NB4 (cell line): ENCODE measurements around the gene PLXNB2.

ENCODE experiments used
- DNase-seq: peaks from one replicate; pipeline ENCODE4 v3.0.0; 2010; ENCODE audit warnings: low read depth
- H3K4me3 ChIP-seq: one replicate; pipeline ENCODE4 v1.5.1; 2011; ENCODE audit warnings: mild to moderate bottlenecking, low read depth, low read length, moderate library complexity
- CTCF ChIP-seq: IDR thresholded peaks from one replicate; pipeline ENCODE4 v1.5.1; 2012; ENCODE audit warnings: low read depth, low read length
- MAX ChIP-seq: IDR thresholded peaks from 2 replicates; pipeline ENCODE4 v1.6.1; 2011; ENCODE audit warnings: low read depth, low read length
- MYC ChIP-seq: IDR thresholded peaks from 2 replicates; pipeline ENCODE4 v1.6.1; 2011; ENCODE audit warnings: low read depth, low read length
- POLR2A ChIP-seq: IDR thresholded peaks from 2 replicates; pipeline ENCODE4 v1.6.1; 2011; ENCODE audit warnings: mild to moderate bottlenecking; ENCODE audit not compliant: insufficient read length; ENCODE audit errors: extremely low read depth

The PLXNB2 gene

GRCh38 chr22:50316114-50317065, 8.9 kb upstream of the PLXNB2 start:
- no peak overlapping the region for H3K4me3 ChIP-seq
- TF ChIP-seq POLR2A (no peak), MYC (no peak), MAX (no peak)
- no peak for DNase-seq

DNA sequence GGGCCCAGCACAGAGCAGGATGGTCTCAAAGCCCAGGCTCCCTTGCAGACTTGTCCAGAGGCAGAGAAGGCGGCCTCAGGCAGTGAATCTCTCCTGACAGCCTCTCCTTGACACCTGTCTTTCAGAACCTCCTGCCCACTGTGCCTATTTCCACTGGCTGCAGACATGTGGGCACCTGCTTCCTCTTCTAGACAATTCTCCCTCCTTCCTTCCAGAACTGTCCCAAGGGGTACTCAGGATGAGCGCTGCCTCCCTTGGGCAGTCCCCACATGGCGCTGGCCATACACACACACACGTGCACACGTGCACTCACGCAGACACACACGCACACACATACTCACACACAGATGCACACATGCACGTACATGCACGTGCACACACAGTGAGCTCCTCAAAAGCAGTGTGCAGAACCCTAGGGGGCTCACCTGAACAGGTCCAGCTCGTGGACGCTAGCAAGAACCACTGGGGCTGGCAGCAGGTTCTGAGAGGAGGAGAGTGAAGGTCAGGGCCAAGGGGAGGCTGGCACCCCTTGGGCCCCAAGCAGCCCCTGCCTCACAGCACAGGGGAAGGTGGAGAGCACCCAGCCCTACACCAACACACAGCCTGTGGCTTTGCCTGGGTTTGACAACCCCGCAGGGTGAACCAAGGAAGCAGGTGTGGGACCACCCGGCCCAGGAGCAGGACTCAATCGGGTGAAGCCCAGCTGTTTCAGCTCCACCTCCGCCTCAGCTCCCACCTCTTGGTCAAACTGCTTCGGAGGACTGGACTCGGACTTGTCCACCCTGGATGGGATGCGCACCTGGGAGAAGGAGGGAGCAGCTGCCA, 8.1 kb upstream of the PLXNB2 start:
- TF ChIP-seq POLR2A (no peak), MYC (no peak), MAX (no peak), CTCF (no peak)
- no peak overlapping the region for H3K4me3 ChIP-seq
- no peak for DNase-seq

GRCh38 chr22:50314455-50315288, 7.2 kb upstream of the PLXNB2 start:
- DNase-seq, result peak; percentile 80
- no peak overlapping the region for H3K4me3 ChIP-seq
- no peak for TF ChIP-seq POLR2A
- 0 out of 2 replicates have a peak, but pooled peaks have one; percentile 37 for TF ChIP-seq MAX

GRCh38 chr22:50314081-50314454, 6.6 kb upstream of the PLXNB2 start:
- no peak overlapping the region for H3K4me3 ChIP-seq
- DNase-seq, result no peak
- TF ChIP-seq CTCF, result no peak
- no peak for TF ChIP-seq POLR2A
- no peak for TF ChIP-seq MYC
- no peak for TF ChIP-seq MAX

DNA sequence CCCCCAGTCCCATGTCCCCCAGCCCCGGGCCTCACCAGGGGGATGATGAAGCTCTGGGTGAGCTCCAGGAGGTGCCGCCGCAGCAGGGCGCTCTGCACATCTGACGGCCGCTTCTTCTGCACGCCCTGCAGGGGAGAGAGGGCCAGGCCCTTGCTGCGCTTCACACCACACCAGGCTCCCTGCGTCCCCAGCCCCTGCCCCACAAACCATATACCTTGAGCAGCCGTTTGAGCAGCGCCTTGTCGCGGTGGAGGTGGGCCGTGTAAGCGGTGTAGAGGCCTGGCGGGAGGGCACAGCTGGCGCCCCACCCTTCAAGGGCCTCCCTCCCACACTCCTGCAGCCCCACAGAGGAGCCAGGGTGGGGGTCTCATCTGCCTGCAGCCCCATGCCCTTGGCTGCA, 6.2 kb upstream of the PLXNB2 start:
- H3K4me3 ChIP-seq, result no peak overlapping the region
- TF ChIP-seq CTCF, result no peak
- no peak for TF ChIP-seq POLR2A
- no peak for TF ChIP-seq MYC
- TF ChIP-seq MAX, result no peak
- DNase-seq, result no peak

DNA sequence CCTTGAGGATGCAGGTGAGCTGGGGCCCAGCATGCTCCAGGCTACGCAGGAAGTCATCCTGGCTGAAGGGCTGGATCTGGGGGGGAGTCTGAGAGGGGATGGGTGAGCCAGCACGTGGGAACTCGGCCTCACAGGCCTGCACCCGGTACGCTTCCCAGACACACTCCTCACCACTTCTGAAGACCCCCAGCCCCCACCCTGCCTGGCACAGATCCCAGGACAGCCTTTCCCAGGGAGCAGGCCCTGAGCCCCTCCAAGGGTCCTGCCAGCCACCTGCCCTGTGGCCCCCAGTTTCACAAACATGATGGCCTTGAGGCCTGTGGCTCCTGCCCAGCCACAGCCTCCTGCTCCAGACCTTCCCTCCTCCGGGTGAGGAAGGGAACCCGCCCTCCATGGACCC, 5.6 kb upstream of the PLXNB2 start:
- H3K4me3 ChIP-seq, result no peak overlapping the region
- TF ChIP-seq MAX (no peak), MYC (no peak), POLR2A (no peak), CTCF (no peak)
- no peak for DNase-seq
